ENCODE results near the gene MINK1.

- TF ChIP-seq POLR2A (IDR thresholded peaks at IDR 0.05): no peak
- TF ChIP-seq, protein P1, sequence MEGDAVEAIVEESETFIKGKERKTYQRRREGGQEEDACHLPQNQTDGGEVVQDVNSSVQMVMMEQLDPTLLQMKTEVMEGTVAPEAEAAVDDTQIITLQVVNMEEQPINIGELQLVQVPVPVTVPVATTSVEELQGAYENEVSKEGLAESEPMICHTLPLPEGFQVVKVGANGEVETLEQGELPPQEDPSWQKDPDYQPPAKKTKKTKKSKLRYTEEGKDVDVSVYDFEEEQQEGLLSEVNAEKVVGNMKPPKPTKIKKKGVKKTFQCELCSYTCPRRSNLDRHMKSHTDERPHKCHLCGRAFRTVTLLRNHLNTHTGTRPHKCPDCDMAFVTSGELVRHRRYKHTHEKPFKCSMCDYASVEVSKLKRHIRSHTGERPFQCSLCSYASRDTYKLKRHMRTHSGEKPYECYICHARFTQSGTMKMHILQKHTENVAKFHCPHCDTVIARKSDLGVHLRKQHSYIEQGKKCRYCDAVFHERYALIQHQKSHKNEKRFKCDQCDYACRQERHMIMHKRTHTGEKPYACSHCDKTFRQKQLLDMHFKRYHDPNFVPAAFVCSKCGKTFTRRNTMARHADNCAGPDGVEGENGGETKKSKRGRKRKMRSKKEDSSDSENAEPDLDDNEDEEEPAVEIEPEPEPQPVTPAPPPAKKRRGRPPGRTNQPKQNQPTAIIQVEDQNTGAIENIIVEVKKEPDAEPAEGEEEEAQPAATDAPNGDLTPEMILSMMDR (IDR thresholded peaks at IDR 0.05): no peak
Measured at GRCh38 chr17:4947010-4947410, 113.9 kb downstream of the MINK1 start.
